ENCODE measurements around the gene ODC1.

Gene ODC1

GRCh38 chr2:10486091-10486490 lies 38.0 kb upstream of the ODC1 start:
- no peak for DNase-seq (ENCODE audit: low spot score)
- TF ChIP-seq, protein P1, sequence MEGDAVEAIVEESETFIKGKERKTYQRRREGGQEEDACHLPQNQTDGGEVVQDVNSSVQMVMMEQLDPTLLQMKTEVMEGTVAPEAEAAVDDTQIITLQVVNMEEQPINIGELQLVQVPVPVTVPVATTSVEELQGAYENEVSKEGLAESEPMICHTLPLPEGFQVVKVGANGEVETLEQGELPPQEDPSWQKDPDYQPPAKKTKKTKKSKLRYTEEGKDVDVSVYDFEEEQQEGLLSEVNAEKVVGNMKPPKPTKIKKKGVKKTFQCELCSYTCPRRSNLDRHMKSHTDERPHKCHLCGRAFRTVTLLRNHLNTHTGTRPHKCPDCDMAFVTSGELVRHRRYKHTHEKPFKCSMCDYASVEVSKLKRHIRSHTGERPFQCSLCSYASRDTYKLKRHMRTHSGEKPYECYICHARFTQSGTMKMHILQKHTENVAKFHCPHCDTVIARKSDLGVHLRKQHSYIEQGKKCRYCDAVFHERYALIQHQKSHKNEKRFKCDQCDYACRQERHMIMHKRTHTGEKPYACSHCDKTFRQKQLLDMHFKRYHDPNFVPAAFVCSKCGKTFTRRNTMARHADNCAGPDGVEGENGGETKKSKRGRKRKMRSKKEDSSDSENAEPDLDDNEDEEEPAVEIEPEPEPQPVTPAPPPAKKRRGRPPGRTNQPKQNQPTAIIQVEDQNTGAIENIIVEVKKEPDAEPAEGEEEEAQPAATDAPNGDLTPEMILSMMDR (IDR thresholded peaks at IDR 0.05; ENCODE audit: borderline replicate concordance, control extremely low read depth, extremely low read depth, insufficient read depth, missing control alignments) = no peak
- in situ Hi-C loops (cut with MboI; ENCODE audit: low sequenced_read_pairs, unreplicated experiment) = no loop called here

DNA sequence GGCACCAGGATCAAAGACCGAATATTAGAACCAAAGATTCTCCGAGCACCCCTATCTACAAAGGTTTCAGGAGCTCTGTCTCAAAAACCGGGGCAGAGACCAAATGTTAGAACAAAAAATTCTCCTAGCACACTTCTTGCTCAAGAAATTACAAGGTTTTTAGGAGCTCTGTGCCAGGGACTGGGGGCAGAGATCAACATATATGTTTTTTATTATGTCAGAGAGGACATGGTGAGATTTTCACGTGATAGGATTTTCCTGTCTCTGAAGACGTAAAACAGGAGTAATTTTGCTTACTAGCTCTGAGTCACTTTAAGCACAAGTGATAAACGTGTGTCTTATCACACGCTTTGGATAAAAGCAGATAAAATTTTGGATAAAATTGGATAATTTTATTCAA lies 34.8 kb upstream of the ODC1 start:
- DNase-seq (ENCODE audit: low spot score) = no peak

GRCh38 chr2:10482460-10482859 lies 34.3 kb upstream of the ODC1 start:
- TF ChIP-seq, protein P1 (IDR thresholded peaks at IDR 0.05; ENCODE audit: borderline replicate concordance, control extremely low read depth, extremely low read depth, insufficient read depth, missing control alignments) = no peak
- DNase-seq (ENCODE audit: low spot score) = no peak
- in situ Hi-C loops (cut with MboI; ENCODE audit: low sequenced_read_pairs, unreplicated experiment) = no loop called here

More for the DNA sequence above, 34.8 kb upstream of the ODC1 start:
- in situ Hi-C loops (cut with MboI; ENCODE audit: low sequenced_read_pairs, unreplicated experiment) = no loop called here
- TF ChIP-seq, protein P1 (IDR thresholded peaks at IDR 0.05; ENCODE audit: borderline replicate concordance, control extremely low read depth, extremely low read depth, insufficient read depth, missing control alignments) = no peak

DNA sequence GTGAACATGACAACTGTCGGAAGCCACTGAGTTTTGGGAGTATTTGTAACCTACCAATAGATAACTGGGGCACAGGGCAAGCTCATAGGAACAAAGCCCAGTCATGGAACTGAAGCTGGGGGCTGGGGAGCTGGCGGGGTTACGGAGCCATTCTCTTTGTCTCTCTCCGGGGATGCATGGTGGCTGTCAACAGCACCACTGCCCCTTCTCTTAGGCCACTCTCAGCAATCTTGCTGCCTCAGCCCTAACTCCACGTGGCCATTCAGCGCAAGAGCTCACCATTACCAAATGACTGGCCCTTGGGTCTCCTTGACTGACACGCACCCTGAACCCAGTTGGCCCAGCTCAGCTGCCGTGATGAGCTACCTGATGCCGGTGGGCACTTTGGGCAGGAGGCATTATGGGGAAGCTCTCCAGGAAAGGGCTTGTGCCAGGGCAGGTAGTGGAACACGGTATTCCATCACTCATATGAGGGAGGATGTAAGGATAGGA lies 33.6 kb upstream of the ODC1 start:
- in situ Hi-C loops (cut with MboI; ENCODE audit: low sequenced_read_pairs, unreplicated experiment) = no loop called here
- DNase-seq (ENCODE audit: low spot score) = no peak
- TF ChIP-seq, protein P1 (IDR thresholded peaks at IDR 0.05; ENCODE audit: borderline replicate concordance, control extremely low read depth, extremely low read depth, insufficient read depth, missing control alignments) = no peak

DNA sequence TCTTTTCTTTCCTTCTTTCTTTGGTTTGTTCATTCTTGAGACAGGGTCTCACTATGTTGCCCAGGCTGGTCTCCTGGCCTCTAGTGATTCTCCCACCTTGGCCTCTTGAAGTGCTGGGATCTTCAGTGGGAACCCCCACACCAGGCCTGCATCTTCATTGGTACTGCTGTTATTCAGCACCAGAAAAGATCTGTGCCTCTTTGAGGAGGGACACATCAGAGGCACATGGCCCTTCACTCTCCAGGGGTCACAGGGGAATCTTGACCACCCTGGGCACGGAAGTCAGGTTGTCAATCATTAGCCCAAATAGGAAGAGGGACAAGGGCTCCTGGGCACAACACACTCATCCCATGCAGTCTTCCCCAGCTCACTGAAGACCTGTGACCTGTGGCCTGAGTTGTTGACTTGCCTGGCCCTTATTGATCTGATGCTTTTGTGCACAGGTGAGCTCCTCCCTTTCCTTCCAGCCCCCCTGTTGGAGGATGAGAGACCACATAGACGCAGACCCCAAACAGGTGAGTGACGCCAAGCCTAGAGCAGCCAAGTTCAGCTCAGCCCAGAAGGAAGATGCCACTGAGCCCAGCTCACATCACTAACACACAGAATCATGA lies 33.0 kb upstream of the ODC1 start:
- DNase-seq (ENCODE audit: low spot score) = no peak
- TF ChIP-seq, protein P1 (IDR thresholded peaks at IDR 0.05; ENCODE audit: borderline replicate concordance, control extremely low read depth, extremely low read depth, insufficient read depth, missing control alignments) = no peak
- in situ Hi-C loops (cut with MboI; ENCODE audit: low sequenced_read_pairs, unreplicated experiment) = no loop called here

GRCh38 chr2:10480359-10480949 lies 32.3 kb upstream of the ODC1 start:
- no peak for DNase-seq (ENCODE audit: low spot score)
- TF ChIP-seq, protein P1 (IDR thresholded peaks at IDR 0.05; ENCODE audit: borderline replicate concordance, control extremely low read depth, extremely low read depth, insufficient read depth, missing control alignments) = no peak
- in situ Hi-C loops (cut with MboI; ENCODE audit: low sequenced_read_pairs, unreplicated experiment) = no loop called here

Measured in GM13976 (cell line).